HG02623 (cell line): ENCODE results near the gene RGS6.

ENCODE experiments used
- ATAC-seq: cut with Tn5 transposase; IDR thresholded peaks from one replicate; pipeline ENCODE4 v1.9.1; 2021; ENCODE audit warnings: moderate library complexity; ENCODE audit not compliant: unreplicated experiment

The RGS6 gene

GRCh38 chr14:72303930-72304329, 371.7 kb downstream of the RGS6 start:
- ATAC-seq = no peak

DNA sequence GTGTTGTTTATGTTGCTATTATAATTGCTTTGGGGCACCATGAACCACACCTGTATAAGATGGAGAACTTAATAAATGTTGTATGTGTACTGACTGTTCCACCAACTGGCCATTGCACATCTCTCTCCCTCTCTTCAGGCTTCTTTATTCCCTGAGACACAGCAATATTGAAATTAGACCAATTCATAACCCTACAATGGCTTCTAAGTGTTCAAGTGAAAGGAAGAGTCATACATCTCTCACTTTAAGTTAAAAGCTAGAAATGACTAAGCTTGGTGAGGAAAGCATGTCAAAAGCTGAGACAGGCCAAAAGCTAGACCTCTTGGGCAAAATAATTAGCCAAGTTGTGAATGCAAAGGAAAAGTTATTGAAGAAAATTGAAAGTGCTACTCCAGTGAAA, 373.3 kb downstream of the RGS6 start:
- no peak for ATAC-seq

DNA sequence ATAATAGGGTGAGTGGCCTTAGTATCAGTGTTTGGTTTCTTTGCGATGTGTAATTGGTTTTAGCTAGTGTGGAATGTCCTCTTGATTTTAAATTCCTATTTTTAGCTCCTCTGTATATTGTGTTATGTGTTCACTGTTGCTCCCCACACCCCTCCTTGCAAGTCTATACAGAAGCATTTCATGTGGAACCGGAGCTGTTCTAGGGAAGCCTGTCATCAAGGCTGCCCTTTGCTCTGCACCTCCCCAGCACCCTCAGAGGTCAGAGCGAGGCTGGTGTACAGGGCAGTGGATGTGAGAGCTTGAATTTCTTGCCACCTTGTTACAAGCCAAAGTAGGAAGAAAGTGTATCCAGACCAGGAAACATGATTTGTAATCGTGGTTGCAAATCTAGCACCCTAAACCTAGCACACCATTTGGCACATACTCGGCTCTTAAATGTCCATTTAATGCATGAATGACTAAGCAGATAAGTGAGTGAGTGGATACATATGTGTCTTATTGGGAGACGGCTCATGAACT, 376.8 kb downstream of the RGS6 start:
- no peak for ATAC-seq

DNA sequence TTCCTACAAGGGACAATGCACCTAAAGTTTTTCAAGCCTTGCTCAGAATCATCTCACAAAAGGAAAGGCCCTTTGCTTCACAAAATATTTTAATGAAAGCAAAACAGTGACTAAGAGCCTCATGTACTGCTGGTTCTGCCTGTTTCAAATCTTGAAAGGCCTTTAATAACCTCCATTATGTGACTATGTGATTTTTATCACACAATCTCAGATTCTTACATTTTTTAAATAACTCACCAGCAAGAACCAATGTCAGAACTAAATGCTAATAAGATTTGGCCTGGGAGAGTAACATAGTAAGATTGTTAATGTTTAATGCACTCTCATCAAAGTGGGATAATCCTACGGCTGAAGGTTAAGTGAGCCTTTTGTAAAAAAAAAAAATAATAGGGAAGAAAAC, 378.9 kb downstream of the RGS6 start:
- ATAC-seq = no peak

GRCh38 chr14:72311516-72311915, 379.3 kb downstream of the RGS6 start:
- ATAC-seq = no peak

- no peak for ATAC-seq
These were observed 382.7 kb downstream of the RGS6 start for GRCh38 chr14:72314808-72315435.

DNA sequence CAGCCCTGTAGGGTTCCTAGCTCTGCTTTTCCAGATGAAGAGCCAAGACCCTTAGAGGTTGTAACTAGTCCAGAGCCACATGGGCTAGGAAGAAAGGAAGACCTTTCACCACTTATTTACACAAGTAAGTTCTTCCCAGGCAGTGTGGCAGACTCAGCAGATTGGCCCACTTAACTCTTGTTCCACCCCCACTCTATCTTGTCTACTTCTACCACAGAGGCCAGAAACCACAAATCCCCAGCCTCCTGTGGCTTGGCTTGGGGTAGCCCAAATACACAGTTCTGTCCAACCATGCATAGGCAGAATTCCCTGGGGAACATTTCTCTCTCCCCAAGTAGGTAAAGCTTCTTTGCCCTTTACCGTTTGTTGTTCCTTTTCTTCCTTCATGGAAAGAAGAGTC, 383.5 kb downstream of the RGS6 start:
- no peak for ATAC-seq

GRCh38 chr14:72318648-72319047, 386.4 kb downstream of the RGS6 start:
- ATAC-seq = no peak

- no peak for ATAC-seq
These were observed 399.8 kb downstream of the RGS6 start for GRCh38 chr14:72332046-72332445.

GRCh38 chr14:72332871-72333270, 400.6 kb downstream of the RGS6 start:
- ATAC-seq = no peak

- ATAC-seq = no peak
These were observed 401.1 kb downstream of the RGS6 start for GRCh38 chr14:72333357-72333756.

GRCh38 chr14:72336311-72336980, 404.2 kb downstream of the RGS6 start:
- no peak for ATAC-seq

GRCh38 chr14:72341237-72341636, 409.0 kb downstream of the RGS6 start:
- no peak for ATAC-seq

- ATAC-seq = no peak
These were observed 409.5 kb downstream of the RGS6 start for GRCh38 chr14:72341686-72342085.

DNA sequence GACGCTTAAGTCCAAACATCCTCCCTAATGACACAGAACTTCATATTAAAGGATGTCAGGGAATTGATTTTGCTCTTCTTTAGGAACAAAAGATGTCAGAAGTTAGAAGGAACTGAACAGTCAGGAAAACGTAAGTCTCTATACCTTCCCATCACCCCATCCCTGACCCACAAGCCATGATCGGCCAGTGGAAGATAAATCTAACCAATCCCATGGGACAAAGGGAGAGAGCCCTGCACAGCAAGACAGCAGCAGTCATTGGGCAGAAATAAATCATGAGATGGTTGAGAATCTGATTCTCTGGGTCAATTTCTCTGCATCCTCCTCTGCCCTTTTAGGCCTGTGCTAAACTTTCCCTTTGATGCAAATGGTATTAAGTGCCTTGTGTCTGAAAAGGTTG, 414.9 kb downstream of the RGS6 start:
- ATAC-seq = no peak

GRCh38 chr14:72350215-72350614, 418.0 kb downstream of the RGS6 start:
- ATAC-seq = no peak

- ATAC-seq = no peak
These were observed 419.8 kb downstream of the RGS6 start for GRCh38 chr14:72352012-72352411.

GRCh38 chr14:72366619-72367018, 434.4 kb downstream of the RGS6 start:
- no peak for ATAC-seq

- ATAC-seq = no peak
These were observed 436.9 kb downstream of the RGS6 start for GRCh38 chr14:72369106-72369505.

DNA sequence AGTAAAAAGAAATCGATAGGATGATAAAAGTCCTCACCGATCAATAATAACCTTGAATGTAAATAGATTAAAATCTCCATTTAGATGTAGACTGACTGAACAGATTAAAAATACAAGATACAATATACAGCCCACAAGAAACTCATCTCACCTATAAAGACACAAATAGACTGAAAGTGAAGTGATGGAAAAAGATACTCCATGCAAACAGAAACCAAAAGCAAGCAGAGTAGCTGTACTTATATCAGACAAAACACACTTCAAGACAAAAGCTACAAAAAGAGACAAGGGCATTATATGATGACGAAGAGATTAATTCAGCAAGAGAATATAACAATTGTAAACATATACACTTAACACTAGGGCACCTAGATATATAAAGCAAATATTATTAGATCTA, 444.8 kb downstream of the RGS6 start:
- ATAC-seq = no peak

- ATAC-seq = no peak
These were observed 448.2 kb downstream of the RGS6 start for GRCh38 chr14:72380456-72380855.

DNA sequence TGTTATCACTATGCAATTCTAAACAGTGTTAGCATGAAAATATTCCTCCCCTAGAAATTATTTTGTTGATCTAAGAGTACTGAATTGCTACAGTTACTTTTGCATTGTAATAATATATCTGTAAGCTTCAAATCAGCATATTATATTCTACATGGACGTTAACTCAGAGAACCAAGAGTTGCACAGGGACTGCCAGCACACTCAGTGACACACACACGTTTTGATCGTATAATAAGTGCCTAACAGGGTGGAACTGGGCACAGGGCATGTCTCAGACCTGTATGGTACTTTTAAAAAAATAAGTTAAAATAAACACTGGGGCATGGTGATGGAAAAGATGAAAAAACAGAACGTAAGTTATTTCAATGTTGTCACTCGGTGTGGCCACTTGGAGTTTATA, 451.6 kb downstream of the RGS6 start:
- ATAC-seq = no peak

GRCh38 chr14:72387726-72388125, 455.5 kb downstream of the RGS6 start:
- no peak for ATAC-seq
